ENCODE measurements around the gene SDK1. TPM values are rescaled to one million over a fixed set of nuclear protein-coding genes. Genes with fewer than 3 reads are reported as not detected.

Gene SDK1
- total RNA-seq, 4 donors from 2014 or later: 1.2 to 1.8 (median 1.5) TPM

- in situ Hi-C loops (cut with MboI; ENCODE audit: low sequenced_read_pairs in 4 of 4): no loop called here
- H3K27me3 ChIP-seq: no peaks in the 10 kb centered on the region
- no peak overlapping the region for H3K27ac ChIP-seq
- H3K4me3 ChIP-seq: no peak overlapping the region
- H3K9me3 ChIP-seq: no peaks in the 10 kb centered on the region
- H3K4me1 ChIP-seq: no peaks in the 10 kb centered on the region
- no peak for ATAC-seq
- TF ChIP-seq CTCF (IDR thresholded peaks at IDR 0.05 in 4 of 5, conservative IDR thresholded peaks at IDR 0.05 in 1 of 5) (no peak), POLR2A (IDR thresholded peaks at IDR 0.05) (no peak)
- H3K36me3 ChIP-seq: no peaks in the 10 kb centered on the region
- intact Hi-C loops (cut with DNase I; ENCODE audit: low total_unique reads): no loop called here
- DNase-seq: no peak
These were observed 31.3 kb downstream of the SDK1 start for GRCh38 chr7:3332308-3332707.

- Histone ChIP-seq H3K4me1 (no peaks in the 10 kb centered on the region), H3K4me3 (no peak overlapping the region), H3K27ac (no peak overlapping the region), H3K27me3 (no peaks in the 10 kb centered on the region), H3K9me3 (no peaks in the 10 kb centered on the region), H3K36me3 (no peaks in the 10 kb centered on the region)
- no peak for TF ChIP-seq POLR2A (IDR thresholded peaks at IDR 0.05)
- TF ChIP-seq CTCF (IDR thresholded peaks at IDR 0.05 in 4 of 5, conservative IDR thresholded peaks at IDR 0.05 in 1 of 5): no peak
- ATAC-seq (no peak), DNase-seq (no peak)
- in situ Hi-C loops (cut with MboI; ENCODE audit: low sequenced_read_pairs in 4 of 4) (no loop called here), intact Hi-C loops (cut with DNase I; ENCODE audit: low total_unique reads) (no loop called here)
These were observed 32.8 kb downstream of the SDK1 start for GRCh38 chr7:3333861-3334260.

- H3K27ac ChIP-seq: no peak overlapping the region
- intact Hi-C loops (cut with DNase I; ENCODE audit: low total_unique reads): no loop called here
- H3K4me1 ChIP-seq: no peaks in the 10 kb centered on the region
- no peak for ATAC-seq
- DNase-seq: no peak
- TF ChIP-seq CTCF (IDR thresholded peaks at IDR 0.05 in 4 of 5, conservative IDR thresholded peaks at IDR 0.05 in 1 of 5): no peak
- TF ChIP-seq POLR2A (IDR thresholded peaks at IDR 0.05): no peak
- H3K4me3 ChIP-seq: no peak overlapping the region
- H3K27me3 ChIP-seq: no peaks in the 10 kb centered on the region
- no peaks in the 10 kb centered on the region for H3K36me3 ChIP-seq
- H3K9me3 ChIP-seq: no peaks in the 10 kb centered on the region
- in situ Hi-C loops (cut with MboI; ENCODE audit: low sequenced_read_pairs in 4 of 4): no loop called here
These were observed 35.1 kb downstream of the SDK1 start for GRCh38 chr7:3336042-3336665.

- TF ChIP-seq CTCF (IDR thresholded peaks at IDR 0.05 in 4 of 5, conservative IDR thresholded peaks at IDR 0.05 in 1 of 5): no peak
- no peak for TF ChIP-seq POLR2A (IDR thresholded peaks at IDR 0.05)
- Histone ChIP-seq H3K9me3 (no peaks in the 10 kb centered on the region), H3K4me1 (no peaks in the 10 kb centered on the region), H3K27me3 (no peaks in the 10 kb centered on the region), H3K27ac (no peak overlapping the region), H3K36me3 (no peaks in the 10 kb centered on the region), H3K4me3 (no peak overlapping the region)
- DNase-seq (no peak), ATAC-seq (no peak)
- intact Hi-C loops (cut with DNase I; ENCODE audit: low total_unique reads): no loop called here
- in situ Hi-C loops (cut with MboI; ENCODE audit: low sequenced_read_pairs in 4 of 4): no loop called here
These were observed 37.1 kb downstream of the SDK1 start for GRCh38 chr7:3338161-3338560.
